HT-29 (cell line): ENCODE results near the gene CARD8. TPM values are rescaled to one million over a fixed set of nuclear protein-coding genes. Genes with fewer than 3 reads are reported as not detected.
"Not testable (repeated sequence)": the region's sequence is repeated elsewhere in the genome, so short reads cannot be mapped to it uniquely, and the experiment has no call there.

Experiments used
- DNase-seq: peaks from one replicate; pipeline ENCODE4 v3.0.0-alpha.2; 2015; ENCODE audit warnings: low spot score
- total RNA-seq: library from RNA; depleted of rRNA; stranded (reverse); fragments of >200 nt; shearing (Covaris generic); gene quantifications from 2 replicates; pipeline ENCODE4 v1.2.3, GENCODE V29; 2014

Gene CARD8
- total RNA-seq, 1 experiment from 2014 or later, result 8.2 TPM

- not testable (repeated sequence) for DNase-seq
Observed at GRCh38 chr19:48265326-48265725, 9.6 kb upstream of the CARD8 start.

DNA sequence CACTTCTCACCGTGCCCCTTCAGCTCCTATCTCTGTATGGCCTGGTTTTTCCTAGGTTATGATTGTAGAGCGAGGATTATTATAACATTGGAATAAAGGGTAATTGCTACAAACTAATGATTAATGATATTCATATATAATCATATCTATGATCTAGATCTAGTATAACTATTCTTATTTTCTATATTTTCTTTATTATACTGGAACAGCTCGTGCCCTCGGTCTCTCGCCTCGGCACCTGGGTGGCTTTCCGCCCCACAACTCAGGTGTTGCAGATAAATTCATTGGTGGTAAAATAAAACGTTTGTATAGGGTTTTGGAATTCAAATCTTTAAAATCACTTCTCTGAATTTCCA is 4.6 kb upstream of the CARD8 start:
- not testable (repeated sequence) for DNase-seq

DNA sequence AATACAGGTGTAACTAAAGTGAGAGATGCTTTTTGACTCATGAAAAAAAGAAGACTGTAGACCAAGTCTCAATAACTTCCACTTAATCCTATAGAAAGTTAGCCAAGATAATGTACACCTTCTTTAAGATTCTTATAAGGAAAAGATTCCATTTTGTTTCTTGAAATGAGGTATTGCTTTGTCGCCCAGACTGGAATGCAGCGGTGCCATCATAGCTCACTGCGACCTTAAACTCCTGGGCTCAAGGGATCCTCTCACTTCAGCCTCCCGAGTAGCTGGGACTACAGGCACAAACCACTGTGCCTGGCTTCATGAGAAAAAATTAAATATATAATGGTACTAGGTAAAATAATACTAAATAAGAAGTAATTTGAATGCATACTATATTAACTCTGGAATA is 3.3 kb upstream of the CARD8 start:
- not testable (repeated sequence) for DNase-seq

DNA sequence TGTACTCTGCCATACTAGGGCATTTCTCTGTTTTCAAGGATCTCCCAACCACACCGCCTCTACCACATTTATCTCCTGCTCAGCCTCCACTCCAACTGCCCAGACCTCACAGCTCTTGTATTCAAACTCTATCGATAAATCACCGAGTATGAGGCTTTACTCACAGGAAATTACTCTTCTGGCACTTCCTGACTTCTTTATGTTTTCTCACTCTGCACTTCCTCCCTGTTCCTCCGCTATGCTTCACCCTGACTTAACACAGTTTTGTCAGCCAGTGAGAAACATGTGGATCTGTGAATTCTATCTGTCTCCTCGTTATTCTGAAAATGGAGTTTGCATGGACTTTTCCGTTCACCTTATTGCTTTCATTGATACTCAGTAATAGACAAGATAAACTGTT is 2.6 kb upstream of the CARD8 start:
- no peak for DNase-seq

GRCh38 chr19:48254529-48254970 is 1.2 kb downstream of the CARD8 start:
- DNase-seq, result no peak

DNA sequence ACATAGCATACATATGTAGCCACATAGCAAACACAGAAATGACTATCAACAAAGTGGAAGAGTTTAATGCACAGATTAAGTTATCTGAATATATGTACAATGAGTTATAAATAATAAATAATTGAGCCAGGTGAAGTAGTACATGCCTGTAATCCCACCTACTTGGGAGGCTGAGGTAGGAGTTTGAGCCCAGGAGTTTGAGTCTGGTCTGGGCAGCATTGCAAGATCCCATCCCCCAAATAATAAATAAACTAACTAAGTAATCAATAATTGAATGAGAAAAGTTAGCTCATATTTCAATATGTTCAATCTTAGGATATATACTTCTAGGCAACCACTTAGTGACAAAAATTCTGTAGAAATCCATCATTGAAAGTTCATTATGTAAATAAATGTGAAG is 1.7 kb downstream of the CARD8 start:
- no peak for DNase-seq

DNA sequence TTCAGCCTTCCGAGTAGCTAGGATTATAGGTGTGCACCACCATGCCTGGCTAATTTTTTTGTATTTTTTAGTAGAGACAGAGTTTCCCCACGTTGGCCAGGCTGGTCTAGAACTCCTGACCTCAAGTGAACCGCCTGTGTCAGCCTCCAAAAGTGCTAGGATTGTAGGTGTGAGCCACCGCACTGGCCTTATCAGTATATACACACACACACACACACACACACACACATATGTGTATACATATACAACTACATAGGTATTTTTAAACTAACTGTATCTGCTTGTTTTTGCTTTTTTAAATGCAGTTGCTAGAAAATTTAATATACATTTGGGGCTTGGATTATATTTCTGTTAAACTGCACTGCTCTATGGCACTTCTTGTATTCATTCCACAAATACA is 3.1 kb downstream of the CARD8 start:
- no peak for DNase-seq

DNA sequence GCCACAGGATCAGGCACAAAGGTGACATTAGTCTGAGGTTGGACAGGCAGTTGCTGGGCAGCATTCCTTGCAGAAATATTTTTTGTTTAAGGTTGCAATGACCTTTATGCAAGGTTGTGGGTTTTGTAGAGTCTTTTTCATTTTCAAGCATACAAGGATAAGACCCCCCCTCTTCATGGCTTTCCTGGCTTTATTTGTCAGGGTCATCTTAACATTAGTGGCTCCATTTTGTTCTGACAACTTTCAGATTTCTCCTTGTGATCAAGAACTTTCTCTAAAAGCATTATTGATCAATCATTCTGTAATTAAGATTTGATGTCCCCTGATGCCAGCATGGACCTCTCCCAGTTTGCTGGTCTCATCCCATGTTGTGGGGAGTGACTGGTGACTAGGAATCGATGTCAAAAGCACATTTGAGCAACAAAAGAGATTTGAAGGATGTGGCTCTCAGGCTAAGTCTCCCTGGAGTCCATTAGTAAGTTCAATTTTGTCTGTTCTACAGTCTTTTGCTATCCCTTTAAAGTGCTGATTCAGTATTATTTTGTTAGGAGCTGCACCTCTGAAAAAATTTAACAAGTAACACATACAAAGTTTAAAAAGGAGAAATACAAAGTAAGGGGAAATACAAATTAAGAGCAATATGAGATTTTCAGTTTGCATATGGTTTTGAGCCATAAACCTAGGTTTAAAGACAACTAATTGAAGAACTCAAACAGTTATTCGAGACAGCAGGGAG is 5.3 kb downstream of the CARD8 start:
- DNase-seq, result no peak

DNA sequence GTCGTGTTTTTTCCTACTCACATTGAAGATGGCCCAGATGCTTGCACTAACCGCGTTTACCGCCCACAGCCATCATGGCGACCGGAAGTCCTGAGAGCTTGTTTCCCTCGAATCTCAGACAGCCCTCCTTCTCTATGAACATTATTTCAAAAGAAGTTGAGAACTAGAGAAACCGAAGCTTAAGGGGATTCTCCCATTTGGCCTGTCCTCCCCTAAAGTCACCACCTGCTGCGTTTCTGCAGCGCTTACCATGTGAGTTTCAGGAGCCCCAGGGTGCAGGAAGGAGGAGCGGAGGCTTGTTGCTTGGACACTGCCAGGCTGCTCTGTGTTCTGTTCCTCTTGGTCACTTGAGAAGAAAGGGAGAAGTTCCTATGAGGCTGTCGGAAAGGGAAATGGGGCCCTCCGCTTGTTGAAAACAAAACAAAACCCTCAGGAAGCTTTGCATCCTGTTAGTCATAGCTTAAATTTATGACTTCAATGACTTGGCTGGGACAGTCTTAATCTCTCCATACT is 6.2 kb downstream of the CARD8 start:
- DNase-seq, result no peak

- DNase-seq, result no peak
Observed at GRCh38 chr19:48248081-48248833, 7.5 kb downstream of the CARD8 start.

GRCh38 chr19:48247212-48247611 is 8.5 kb downstream of the CARD8 start:
- DNase-seq, result no peak

DNA sequence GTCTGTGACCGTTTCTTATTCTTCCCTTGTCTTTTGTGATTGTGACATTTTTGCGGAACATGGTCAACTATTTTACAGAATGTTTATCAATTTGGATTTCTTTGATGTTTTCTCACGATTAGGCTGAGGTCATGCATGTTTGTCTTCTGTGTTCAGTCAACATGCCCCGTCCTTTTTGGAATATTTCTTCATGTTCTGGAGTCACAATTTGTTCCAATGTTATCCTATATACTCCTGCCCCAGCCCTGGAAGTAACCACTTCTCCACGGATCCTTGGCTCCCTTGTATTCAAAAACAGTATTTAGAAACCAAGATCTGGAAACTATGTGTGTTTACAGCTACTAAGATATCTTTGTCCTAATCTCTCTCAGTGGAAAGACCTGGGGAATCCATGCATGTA is 9.6 kb downstream of the CARD8 start:
- no peak for DNase-seq

DNA sequence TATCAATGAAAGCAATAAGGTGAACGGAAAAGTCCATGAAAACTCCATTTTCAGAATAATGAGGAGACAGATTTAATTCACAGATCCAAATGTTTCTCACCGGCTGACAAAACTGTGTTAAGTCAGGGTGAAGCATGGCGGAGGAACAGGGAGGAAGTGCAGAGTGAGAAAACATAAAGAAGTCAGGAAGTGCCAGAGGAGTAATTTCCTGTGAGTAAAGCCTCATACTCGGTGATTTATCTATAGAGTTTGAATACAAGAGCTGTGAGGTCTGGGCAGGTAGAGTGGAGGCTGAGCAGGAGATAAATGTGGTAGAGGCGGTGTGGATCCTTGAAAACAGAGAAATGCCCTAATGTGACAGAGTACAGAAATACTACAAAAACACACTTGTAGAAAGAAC is 11.4 kb downstream of the CARD8 start:
- no peak for DNase-seq

DNA sequence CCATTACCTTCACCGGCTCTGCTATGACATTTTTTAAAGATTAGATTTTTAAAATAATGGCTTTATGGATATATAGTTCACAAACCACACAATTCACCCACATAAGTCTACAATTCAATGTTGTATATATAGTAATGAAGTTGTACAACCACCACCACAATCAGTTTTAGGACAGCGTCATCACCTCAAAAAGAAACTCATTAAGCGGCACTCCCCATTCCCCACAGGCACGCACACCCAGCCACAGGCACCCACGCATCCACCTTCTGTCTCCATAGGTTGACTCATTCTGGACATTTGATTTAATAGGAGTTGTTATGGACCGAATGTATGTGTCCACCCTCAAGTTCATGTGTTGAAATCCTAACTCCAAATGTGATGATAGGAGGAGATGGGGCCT is 13.9 kb downstream of the CARD8 start:
- not testable (repeated sequence) for DNase-seq

GRCh38 chr19:48239582-48240141 is 16.1 kb downstream of the CARD8 start:
- DNase-seq, result no peak

- DNase-seq, result no peak
Observed at GRCh38 chr19:48239120-48239519, 16.6 kb downstream of the CARD8 start.

- DNase-seq, result no peak
Observed at GRCh38 chr19:48237057-48237456, 18.7 kb downstream of the CARD8 start.

GRCh38 chr19:48230555-48231129 is 25.1 kb downstream of the CARD8 start:
- no peak for DNase-seq

DNA sequence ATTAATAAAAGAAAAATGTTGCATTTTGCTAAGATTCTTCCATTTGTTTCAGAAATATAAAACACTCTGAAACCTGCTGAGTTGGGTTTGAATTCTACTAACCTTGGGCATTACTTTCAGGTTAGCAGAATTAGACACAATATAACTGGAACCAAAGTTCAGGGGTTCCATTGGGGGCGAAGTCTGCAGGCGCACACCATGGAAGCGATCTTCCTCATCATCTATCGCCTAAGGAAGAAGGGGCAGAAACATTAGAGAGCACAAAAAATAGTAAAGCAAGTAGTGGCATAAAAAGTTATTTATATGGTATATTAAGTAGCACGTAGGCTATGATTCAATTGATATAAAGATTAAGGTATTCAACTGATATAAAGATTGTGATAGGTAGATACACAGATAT is 34.1 kb downstream of the CARD8 start:
- no peak for DNase-seq

DNA sequence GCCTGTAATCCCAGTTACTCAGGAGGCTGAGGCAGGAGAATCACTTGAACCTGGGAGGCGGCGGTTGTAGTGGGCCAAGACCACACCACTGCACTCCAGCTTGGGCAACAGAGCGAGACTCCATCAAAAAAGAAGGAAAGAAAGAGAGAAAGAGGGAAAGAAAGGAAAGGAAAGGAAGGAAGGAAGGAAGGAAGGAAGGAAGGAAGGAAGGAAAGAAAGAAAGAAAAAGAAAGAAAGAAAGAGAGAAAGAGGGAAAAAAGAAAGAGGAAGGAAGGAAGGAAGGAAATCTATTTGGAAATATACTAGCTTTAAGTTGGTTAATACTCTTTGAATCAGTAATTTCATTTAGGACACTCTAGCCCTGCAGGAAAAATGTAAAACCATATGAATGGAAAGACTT is 34.9 kb downstream of the CARD8 start:
- not testable (repeated sequence) for DNase-seq

GRCh38 chr19:48218997-48219396 is 36.7 kb downstream of the CARD8 start:
- DNase-seq, result no peak

GRCh38 chr19:48216933-48217332 is 38.8 kb downstream of the CARD8 start:
- no peak for DNase-seq
